T-helper 2 cell treated with Interferon-gamma antibody and Interleukin-4, amounts not matched to agents 5 μg/mL and 100 μg/mL, for 36 hours (primary cell): Measurements from ENCODE around the gene CBLL2.

ENCODE experiments used
- DNase-seq: peaks from one replicate; pipeline ENCODE4 v3.0.0; 2021; ENCODE audit warnings: low spot score
- H3K27ac Mint-ChIP-seq: one replicate; pipeline ENCODE4 v1.8.0; 2021; ENCODE audit warnings: mild to moderate bottlenecking, mixed read lengths
- H3K27me3 Mint-ChIP-seq: one replicate; pipeline ENCODE4 v1.8.0; 2021; ENCODE audit warnings: low read depth, mixed read lengths
- H3K36me3 Mint-ChIP-seq: one replicate; pipeline ENCODE4 v1.8.0; 2021; ENCODE audit warnings: low read depth, mixed read lengths
- H3K4me1 Mint-ChIP-seq: one replicate; pipeline ENCODE4 v1.8.0; 2021; ENCODE audit warnings: low read depth, mixed read lengths
- H3K4me3 Mint-ChIP-seq: one replicate; pipeline ENCODE4 v1.8.0; 2022; ENCODE audit warnings: mild to moderate bottlenecking, moderate library complexity, mixed read lengths
- H3K9me3 Mint-ChIP-seq: one replicate; pipeline ENCODE4 v1.8.0; 2021; ENCODE audit warnings: mixed read lengths

The CBLL2 gene

GRCh38 chrX:22313766-22314165, 41.1 kb downstream of the CBLL2 start:
- DNase-seq, result no peak
- no peak overlapping the region for H3K27ac Mint-ChIP-seq
- H3K36me3 Mint-ChIP-seq, result no peaks in the 10 kb centered on the region
- H3K27me3 Mint-ChIP-seq, result no peaks in the 10 kb centered on the region
- H3K9me3 Mint-ChIP-seq, result no peaks in the 10 kb centered on the region
- H3K4me1 Mint-ChIP-seq, result no peaks in the 10 kb centered on the region
- H3K4me3 Mint-ChIP-seq, result no peak overlapping the region

- Mint-ChIP-seq H3K9me3 (no peaks in the 10 kb centered on the region), H3K27ac (no peak overlapping the region), H3K36me3 (no peaks in the 10 kb centered on the region), H3K27me3 (no peaks in the 10 kb centered on the region), H3K4me3 (no peak overlapping the region), H3K4me1 (no peaks in the 10 kb centered on the region)
- DNase-seq, result no peak
Observed at GRCh38 chrX:22314211-22314610, 41.5 kb downstream of the CBLL2 start.

GRCh38 chrX:22314692-22315091, 42.0 kb downstream of the CBLL2 start:
- no peak overlapping the region for H3K4me3 Mint-ChIP-seq
- H3K27ac Mint-ChIP-seq, result no peak overlapping the region
- no peaks in the 10 kb centered on the region for H3K9me3 Mint-ChIP-seq
- H3K4me1 Mint-ChIP-seq, result no peaks in the 10 kb centered on the region
- no peaks in the 10 kb centered on the region for H3K36me3 Mint-ChIP-seq
- DNase-seq, result no peak
- H3K27me3 Mint-ChIP-seq, result no peaks in the 10 kb centered on the region

GRCh38 chrX:22315151-22315550, 42.4 kb downstream of the CBLL2 start:
- Mint-ChIP-seq H3K9me3 (no peaks in the 10 kb centered on the region), H3K4me3 (no peak overlapping the region), H3K4me1 (no peaks in the 10 kb centered on the region), H3K27ac (no peak overlapping the region), H3K27me3 (no peaks in the 10 kb centered on the region), H3K36me3 (no peaks in the 10 kb centered on the region)
- DNase-seq, result no peak

GRCh38 chrX:22320236-22320873, 47.6 kb downstream of the CBLL2 start:
- Mint-ChIP-seq H3K27me3 (no peaks in the 10 kb centered on the region), H3K27ac (no peak overlapping the region), H3K9me3 (no peaks in the 10 kb centered on the region), H3K4me1 (no peaks in the 10 kb centered on the region), H3K4me3 (no peak overlapping the region), H3K36me3 (no peaks in the 10 kb centered on the region)
- no peak for DNase-seq

GRCh38 chrX:22323541-22323940, 50.8 kb downstream of the CBLL2 start:
- no peak overlapping the region for H3K4me3 Mint-ChIP-seq
- H3K36me3 Mint-ChIP-seq, result no peaks in the 10 kb centered on the region
- no peaks in the 10 kb centered on the region for H3K4me1 Mint-ChIP-seq
- no peak overlapping the region for H3K27ac Mint-ChIP-seq
- no peak for DNase-seq
- no peaks in the 10 kb centered on the region for H3K27me3 Mint-ChIP-seq
- no peaks in the 10 kb centered on the region for H3K9me3 Mint-ChIP-seq
